Fibroblast of the aortic adventitia (primary cell): ENCODE measurements around the gene TMEM52B. TPM values are rescaled to one million over a fixed set of nuclear protein-coding genes. Genes with fewer than 3 reads are reported as not detected.

ENCODE experiments used
- DNase-seq: peaks from one replicate; pipeline ENCODE4 v3.0.0-alpha.2; 2010; ENCODE audit warnings: low read depth
- H3K4me3 ChIP-seq: 2 replicates; pipeline ENCODE4 v1.5.1; 2011; ENCODE audit warnings: low read depth, mild to moderate bottlenecking, control low read depth, low read length, moderate library complexity
- total RNA-seq: library from RNA; depleted of rRNA; stranded (reverse); fragments of >200 nt; gene quantifications from 2 replicates; pipeline ENCODE4 v1.2.3, GENCODE V29; 2012; ENCODE audit warnings: low replicate concordance
- TF ChIP-seq, protein P1 (sequence below): IDR thresholded peaks from 2 replicates; pipeline ENCODE4 v1.5.1; 2011; ENCODE audit warnings: mild to moderate bottlenecking, low read length, control low read depth, inconsistent platforms; ENCODE audit not compliant: insufficient read depth

The TMEM52B gene
- total RNA-seq, 1 donor = under 0.01 TPM

- no peak for DNase-seq
Observed at GRCh38 chr12:10155966-10156365, 22.9 kb upstream of the TMEM52B start.

DNA sequence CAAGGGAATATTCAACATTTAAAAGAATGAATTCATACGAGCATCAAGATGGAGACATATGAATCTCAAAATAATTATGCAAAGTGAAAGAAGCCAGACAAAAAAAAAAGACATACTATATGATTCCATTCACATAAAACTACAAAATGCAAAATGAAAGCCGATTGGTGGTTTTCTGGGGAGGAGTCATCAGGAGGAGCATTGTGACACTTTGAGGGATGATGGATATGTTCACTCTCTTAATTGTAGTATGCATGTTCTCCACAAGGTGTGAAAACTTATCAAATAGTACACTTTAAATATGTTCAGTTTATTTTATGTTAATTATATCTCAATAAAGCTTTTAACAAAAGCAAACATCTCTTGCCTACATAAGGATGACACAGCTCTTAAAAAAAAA lies 20.4 kb upstream of the TMEM52B start:
- TF ChIP-seq, protein P1, sequence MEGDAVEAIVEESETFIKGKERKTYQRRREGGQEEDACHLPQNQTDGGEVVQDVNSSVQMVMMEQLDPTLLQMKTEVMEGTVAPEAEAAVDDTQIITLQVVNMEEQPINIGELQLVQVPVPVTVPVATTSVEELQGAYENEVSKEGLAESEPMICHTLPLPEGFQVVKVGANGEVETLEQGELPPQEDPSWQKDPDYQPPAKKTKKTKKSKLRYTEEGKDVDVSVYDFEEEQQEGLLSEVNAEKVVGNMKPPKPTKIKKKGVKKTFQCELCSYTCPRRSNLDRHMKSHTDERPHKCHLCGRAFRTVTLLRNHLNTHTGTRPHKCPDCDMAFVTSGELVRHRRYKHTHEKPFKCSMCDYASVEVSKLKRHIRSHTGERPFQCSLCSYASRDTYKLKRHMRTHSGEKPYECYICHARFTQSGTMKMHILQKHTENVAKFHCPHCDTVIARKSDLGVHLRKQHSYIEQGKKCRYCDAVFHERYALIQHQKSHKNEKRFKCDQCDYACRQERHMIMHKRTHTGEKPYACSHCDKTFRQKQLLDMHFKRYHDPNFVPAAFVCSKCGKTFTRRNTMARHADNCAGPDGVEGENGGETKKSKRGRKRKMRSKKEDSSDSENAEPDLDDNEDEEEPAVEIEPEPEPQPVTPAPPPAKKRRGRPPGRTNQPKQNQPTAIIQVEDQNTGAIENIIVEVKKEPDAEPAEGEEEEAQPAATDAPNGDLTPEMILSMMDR = no peak
- no peak for DNase-seq
- H3K4me3 ChIP-seq = no peak overlapping the region

More at GRCh38 chr12:10155966-10156365, 22.9 kb upstream of the TMEM52B start:
- TF ChIP-seq, protein P1 = no peak
- no peak overlapping the region for H3K4me3 ChIP-seq

- no peak for DNase-seq
- TF ChIP-seq, protein P1 = no peak
- H3K4me3 ChIP-seq = no peak overlapping the region
Observed at GRCh38 chr12:10159280-10159679, 19.6 kb upstream of the TMEM52B start.

DNA sequence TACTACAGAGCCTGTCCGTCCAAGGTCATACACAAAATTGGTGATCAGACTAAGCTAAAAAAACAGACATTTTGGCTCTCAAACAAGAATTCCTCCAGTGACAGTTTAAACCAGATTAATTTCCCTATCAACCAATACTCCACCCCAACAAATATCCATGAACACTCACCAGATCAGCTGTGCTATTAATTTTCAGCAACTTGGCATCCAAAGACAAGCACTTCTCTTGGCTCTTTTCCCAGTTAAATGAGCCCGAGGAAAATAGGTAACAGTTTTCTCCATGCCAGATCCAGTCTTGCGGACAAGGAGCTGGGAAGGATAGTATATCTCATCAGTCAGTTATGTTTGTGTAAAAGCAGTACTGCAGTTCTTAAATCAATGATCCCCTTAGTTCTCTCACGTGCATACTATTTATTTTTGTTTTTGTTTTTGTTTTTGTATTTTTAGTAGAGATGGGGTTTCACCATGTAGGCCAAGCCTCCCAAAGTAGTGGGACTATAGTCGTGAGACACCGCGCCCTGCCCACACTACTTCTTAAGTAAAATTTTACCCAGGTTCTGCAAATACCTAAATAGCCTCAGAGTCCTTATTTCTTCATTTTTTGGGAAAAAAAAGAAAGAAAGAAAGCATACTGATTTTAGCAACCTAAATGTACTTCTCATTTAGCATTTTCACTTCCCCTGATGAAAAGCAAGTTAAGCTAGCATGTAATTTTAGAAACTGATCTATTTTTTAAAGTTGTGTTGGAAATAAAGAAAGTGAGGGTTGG lies 18.0 kb upstream of the TMEM52B start:
- H3K4me3 ChIP-seq = no peak overlapping the region
- TF ChIP-seq, protein P1 = no peak
- DNase-seq = no peak

- no peak overlapping the region for H3K4me3 ChIP-seq
- no peak for DNase-seq
- TF ChIP-seq, protein P1 = no peak
Observed at GRCh38 chr12:10163084-10163483, 15.7 kb upstream of the TMEM52B start.

DNA sequence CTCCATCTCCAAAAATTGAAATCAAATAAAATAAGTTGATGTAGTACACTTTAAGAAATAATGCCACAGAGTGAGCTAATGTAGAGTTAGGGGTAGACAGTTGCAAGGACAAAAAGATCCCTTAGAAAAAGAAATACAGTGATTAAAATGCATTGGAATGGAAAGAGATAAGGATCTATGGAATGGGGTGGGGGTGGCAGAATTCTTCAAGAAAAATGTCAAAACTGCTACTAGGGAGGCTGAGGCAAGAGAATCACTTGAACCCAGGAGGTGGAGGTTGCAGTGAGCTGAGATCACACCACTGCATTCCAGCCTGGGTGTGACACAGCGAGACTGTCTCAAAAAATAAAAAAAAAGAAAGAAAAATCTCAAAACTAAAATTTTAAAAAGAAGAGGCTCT lies 13.4 kb upstream of the TMEM52B start:
- no peak overlapping the region for H3K4me3 ChIP-seq
- no peak for DNase-seq
- TF ChIP-seq, protein P1 = no peak
